HepG2 (cell line): ENCODE results near the gene ACE. TPM values are rescaled to one million over a fixed set of nuclear protein-coding genes. Genes with fewer than 3 reads are reported as not detected.

Source experiments
- ATRX ChIP-seq: sonication (generic); formaldehyde crosslinking; IDR thresholded peaks from 2 replicates; pipeline ENCODE4 v1.4.0; 2020; ENCODE audit warnings: missing genetic modification reagents, borderline replicate concordance
- GATAD1 ChIP-seq: IDR thresholded peaks from 2 replicates; pipeline ENCODE4 v1.6.1; 2016; ENCODE audit warnings: missing genetic modification reagents, missing compliant biosample characterization
- GPN1 ChIP-seq: sonication (generic); formaldehyde crosslinking; IDR thresholded peaks from 2 replicates; pipeline ENCODE4 v1.5.1; 2020; ENCODE audit warnings: missing genetic modification reagents, borderline replicate concordance
- NCOA2 ChIP-seq: sonication (generic); formaldehyde crosslinking; IDR thresholded peaks from 2 replicates; pipeline ENCODE4 v1.8.0; 2022; ENCODE audit warnings: inconsistent platforms
- NFATC3 ChIP-seq: sonication (generic); formaldehyde crosslinking; IDR thresholded peaks from 2 replicates; pipeline ENCODE4 v1.5.1; 2020; ENCODE audit warnings: mild to moderate bottlenecking, missing genetic modification reagents
- PAX8 ChIP-seq: sonication (generic); formaldehyde crosslinking; IDR thresholded peaks from 2 replicates; pipeline ENCODE4 v1.8.0; 2022; ENCODE audit warnings: mild to moderate bottlenecking, missing genetic modification reagents, borderline replicate concordance
- PHF21A ChIP-seq: sonication (generic); formaldehyde crosslinking; IDR thresholded peaks from 2 replicates; pipeline ENCODE4 v1.5.0; 2020; ENCODE audit warnings: mild to moderate bottlenecking, missing genetic modification reagents
- REL ChIP-seq: sonication (generic); formaldehyde crosslinking; conservative IDR thresholded peaks from 2 replicates; pipeline ENCODE4 v1.8.0; 2022; ENCODE audit warnings: mild to moderate bottlenecking, missing genetic modification reagents, moderate library complexity
- SALL1 ChIP-seq: sonication (generic); formaldehyde crosslinking; IDR thresholded peaks from 2 replicates; pipeline ENCODE4 v1.8.0; 2022; ENCODE audit warnings: mild to moderate bottlenecking, missing genetic modification reagents
- STAT5B ChIP-seq: sonication (generic); formaldehyde crosslinking; IDR thresholded peaks from 2 replicates; pipeline ENCODE4 v1.4.0; 2020; ENCODE audit warnings: missing genetic modification reagents
- TP53 ChIP-seq: sonication (generic); formaldehyde crosslinking; conservative IDR thresholded peaks from 2 replicates; pipeline ENCODE4 v1.4.0; 2020; ENCODE audit warnings: missing genetic modification reagents
- ZFAT ChIP-seq: sonication (generic); formaldehyde crosslinking; conservative IDR thresholded peaks from 2 replicates; pipeline ENCODE4 v1.8.1; 2023; ENCODE audit warnings: missing genetic modification reagents, inconsistent platforms
- ZNF280B ChIP-seq: sonication (generic); formaldehyde crosslinking; IDR thresholded peaks from 2 replicates; pipeline ENCODE4 v1.5.0; 2020; ENCODE audit warnings: missing genetic modification reagents, mild to moderate bottlenecking, borderline replicate concordance
- ZNF563 ChIP-seq: sonication (generic); formaldehyde crosslinking; IDR thresholded peaks from 2 replicates; pipeline ENCODE4 v1.8.0; 2022; ENCODE audit warnings: mild to moderate bottlenecking, moderate library complexity, missing genetic modification reagents
- ZNF710 ChIP-seq: sonication (generic); formaldehyde crosslinking; IDR thresholded peaks from 2 replicates; pipeline ENCODE4 v1.5.0; 2020; ENCODE audit warnings: mild to moderate bottlenecking, missing genetic modification reagents, borderline replicate concordance
- ZNF878 ChIP-seq: sonication (generic); formaldehyde crosslinking; IDR thresholded peaks from 2 replicates; pipeline ENCODE4 v1.8.1; 2023; ENCODE audit warnings: mild to moderate bottlenecking, missing genetic modification reagents, moderate library complexity
- polyA plus RNA-seq, 8 experiments: library from polyadenylated mRNA; depleted of rRNA in 3 of 8; stranded (reverse) in 7 of 8; unstranded in 1 of 8; fragments of >200 nt; fragmentation: Illumina TruSeq in 4 of 8; extraction: Trizol in 4 of 8; gene quantifications; 2 replicates each; pipeline versions ENCODE4 v1.2.1 to v1.2.3, GENCODE V29; 2011 to 2016; ENCODE audit warnings: low read depth in 4 of 8, missing spikeins in 1 of 8, mixed read lengths in 1 of 8; ENCODE audit not compliant: insufficient read depth in 1 of 8
- total RNA-seq, 5 experiments: library from RNA; depleted of rRNA; stranded (reverse); fragments of >200 nt; fragmentation: Illumina TruSeq; extraction: Trizol; gene quantifications; 2 replicates each; pipeline ENCODE4 v1.2.3, GENCODE V29; 2016; ENCODE audit warnings: low read depth in 1 of 5
- TF ChIP-seq, protein P1 (sequence below): sonication (generic); formaldehyde crosslinking; IDR thresholded peaks from 2 replicates; pipeline ENCODE4 v1.4.0; 2020; ENCODE audit warnings: mild to moderate bottlenecking, low read depth, missing genetic modification reagents
- TF ChIP-seq, protein P2 (sequence below): sonication (generic); formaldehyde crosslinking; IDR thresholded peaks from 2 replicates; pipeline ENCODE4 v1.8.1; 2022; ENCODE audit warnings: low read depth, mild to moderate bottlenecking, missing genetic modification reagents
- TF ChIP-seq, protein P3 (sequence below): sonication (generic); formaldehyde crosslinking; IDR thresholded peaks from 2 replicates; pipeline ENCODE4 v1.5.0; 2020; ENCODE audit warnings: missing genetic modification reagents, mild to moderate bottlenecking, borderline replicate concordance

ACE gene
- total and polyA plus RNA-seq, 2 of the 13 experiments (the other 11 are each of a cell fraction or from before 2014, with no cell fraction given) = 0.08 to 0.13 TPM

DNA sequence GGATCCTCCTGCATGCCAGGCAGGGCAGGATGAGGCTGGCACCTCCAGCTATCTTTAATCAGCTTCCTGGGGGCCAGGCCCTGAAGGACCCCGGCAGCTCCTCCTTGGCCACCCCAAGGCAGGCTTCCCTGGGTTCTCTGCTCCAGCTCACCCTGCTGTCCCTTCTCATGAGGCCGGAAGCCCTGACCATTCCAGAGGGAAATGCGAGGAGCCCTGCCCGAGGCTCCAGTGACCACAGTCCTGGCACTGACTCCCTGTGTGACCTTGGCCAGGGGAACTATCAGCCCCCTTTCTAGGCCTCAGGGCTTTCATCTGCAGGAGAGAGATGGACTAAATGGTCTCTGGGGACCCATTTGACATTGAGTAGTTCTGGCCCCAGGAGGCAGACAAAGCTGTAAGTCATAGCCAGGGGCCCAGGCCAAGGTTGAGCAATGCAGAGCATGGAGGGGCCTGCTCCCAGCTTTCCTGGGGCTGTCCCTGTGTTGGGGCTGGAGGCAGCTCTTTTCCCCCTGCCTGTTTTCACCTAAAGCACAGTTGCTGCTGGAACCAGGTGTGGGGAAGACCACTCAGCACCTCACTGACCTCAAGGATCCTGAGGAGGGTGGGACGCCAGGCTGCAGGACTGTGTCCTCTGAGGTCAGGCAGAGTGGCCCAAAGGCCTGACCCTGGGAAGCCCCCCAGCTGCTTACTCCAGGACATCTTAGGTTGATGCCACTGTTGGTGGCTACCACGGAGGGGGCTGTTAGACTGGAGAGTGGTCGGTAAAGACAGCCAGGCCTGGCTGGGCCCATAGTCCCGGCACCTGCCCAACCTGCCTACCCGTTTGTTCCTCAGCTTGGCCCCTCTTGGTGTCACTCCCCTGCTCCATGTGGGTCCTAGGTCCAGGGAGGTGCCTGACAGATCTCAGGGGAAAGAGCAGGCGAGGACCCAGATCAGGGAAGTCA is 54.4 kb downstream of the ACE start (continued):
- TF ChIP-seq ZNF710 (peak; percentile 68; the same call in 1 of the 2 replicates), REL (no peak), PAX8 (CRISPR knock-in tag) (peak; percentile 84; the same call in 1 of the 2 replicates), ATRX (CRISPR knock-in tag) (no peak), TP53 (no peak), ZNF878 (CRISPR knock-in tag) (peak; percentile 90), ZNF563 (0 out of 2 replicates have a peak, but pooled peaks have one; percentile 61), NCOA2 (CRISPR knock-in tag) (peak; percentile 91), GPN1 (no peak), ZNF280B (CRISPR knock-in tag) (peak; percentile 56; the same call in 1 of the 2 replicates), SALL1 (CRISPR knock-in tag) (peak; percentile 96), STAT5B (CRISPR knock-in tag) (peak; percentile 27; the same call in 1 of the 2 replicates), NFATC3 (CRISPR knock-in tag) (no peak), ZFAT (no peak), GATAD1 (CRISPR knock-in tag) (peak; percentile 63; the same call in 1 of the 2 replicates), PHF21A (CRISPR knock-in tag) (peak; percentile 99)
- TF ChIP-seq, protein P1, sequence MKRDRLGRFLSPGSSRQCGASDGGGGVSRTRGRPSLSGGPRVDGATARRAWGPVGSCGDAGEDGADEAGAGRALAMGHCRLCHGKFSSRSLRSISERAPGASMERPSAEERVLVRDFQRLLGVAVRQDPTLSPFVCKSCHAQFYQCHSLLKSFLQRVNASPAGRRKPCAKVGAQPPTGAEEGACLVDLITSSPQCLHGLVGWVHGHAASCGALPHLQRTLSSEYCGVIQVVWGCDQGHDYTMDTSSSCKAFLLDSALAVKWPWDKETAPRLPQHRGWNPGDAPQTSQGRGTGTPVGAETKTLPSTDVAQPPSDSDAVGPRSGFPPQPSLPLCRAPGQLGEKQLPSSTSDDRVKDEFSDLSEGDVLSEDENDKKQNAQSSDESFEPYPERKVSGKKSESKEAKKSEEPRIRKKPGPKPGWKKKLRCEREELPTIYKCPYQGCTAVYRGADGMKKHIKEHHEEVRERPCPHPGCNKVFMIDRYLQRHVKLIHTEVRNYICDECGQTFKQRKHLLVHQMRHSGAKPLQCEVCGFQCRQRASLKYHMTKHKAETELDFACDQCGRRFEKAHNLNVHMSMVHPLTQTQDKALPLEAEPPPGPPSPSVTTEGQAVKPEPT (CRISPR knock-in tag) = peak; percentile 88; the same call in 1 of the 2 replicates
- TF ChIP-seq, protein P2, sequence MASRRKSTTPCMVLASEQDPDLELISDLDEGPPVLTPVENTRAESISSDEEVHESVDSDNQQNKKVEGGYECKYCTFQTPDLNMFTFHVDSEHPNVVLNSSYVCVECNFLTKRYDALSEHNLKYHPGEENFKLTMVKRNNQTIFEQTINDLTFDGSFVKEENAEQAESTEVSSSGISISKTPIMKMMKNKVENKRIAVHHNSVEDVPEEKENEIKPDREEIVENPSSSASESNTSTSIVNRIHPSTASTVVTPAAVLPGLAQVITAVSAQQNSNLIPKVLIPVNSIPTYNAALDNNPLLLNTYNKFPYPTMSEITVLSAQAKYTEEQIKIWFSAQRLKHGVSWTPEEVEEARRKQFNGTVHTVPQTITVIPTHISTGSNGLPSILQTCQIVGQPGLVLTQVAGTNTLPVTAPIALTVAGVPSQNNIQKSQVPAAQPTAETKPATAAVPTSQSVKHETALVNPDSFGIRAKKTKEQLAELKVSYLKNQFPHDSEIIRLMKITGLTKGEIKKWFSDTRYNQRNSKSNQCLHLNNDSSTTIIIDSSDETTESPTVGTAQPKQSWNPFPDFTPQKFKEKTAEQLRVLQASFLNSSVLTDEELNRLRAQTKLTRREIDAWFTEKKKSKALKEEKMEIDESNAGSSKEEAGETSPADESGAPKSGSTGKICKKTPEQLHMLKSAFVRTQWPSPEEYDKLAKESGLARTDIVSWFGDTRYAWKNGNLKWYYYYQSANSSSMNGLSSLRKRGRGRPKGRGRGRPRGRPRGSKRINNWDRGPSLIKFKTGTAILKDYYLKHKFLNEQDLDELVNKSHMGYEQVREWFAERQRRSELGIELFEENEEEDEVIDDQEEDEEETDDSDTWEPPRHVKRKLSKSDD (CRISPR knock-in tag) = no peak
- TF ChIP-seq, protein P3, sequence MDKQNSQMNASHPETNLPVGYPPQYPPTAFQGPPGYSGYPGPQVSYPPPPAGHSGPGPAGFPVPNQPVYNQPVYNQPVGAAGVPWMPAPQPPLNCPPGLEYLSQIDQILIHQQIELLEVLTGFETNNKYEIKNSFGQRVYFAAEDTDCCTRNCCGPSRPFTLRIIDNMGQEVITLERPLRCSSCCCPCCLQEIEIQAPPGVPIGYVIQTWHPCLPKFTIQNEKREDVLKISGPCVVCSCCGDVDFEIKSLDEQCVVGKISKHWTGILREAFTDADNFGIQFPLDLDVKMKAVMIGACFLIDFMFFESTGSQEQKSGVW (CRISPR knock-in tag) = no peak
